HEK293 (cell line): Measurements from ENCODE around the gene SETD7.

Source experiments
- CTCF ChIA-PET: fragments of 350-600 bp; formaldehyde crosslinking; extraction: SDS; loops from one replicate; lab custom pipeline; 2021; ENCODE audit warnings: antibody characterized with exemption; lab: Yijun Ruan, JAX
- POLR2A ChIA-PET: fragments of 300-600 bp; formaldehyde crosslinking; extraction: SDS; loops from one replicate; lab custom pipeline; 2020; ENCODE audit warnings: antibody characterized with exemption, inconsistent platforms; lab: Yijun Ruan, JAX
- H3K27ac ChIP-seq: fragments of 200-500 bp; sonication (Bioruptor generic); 2 replicates; pipeline ENCODE4 v1.5.1; 2014; ENCODE audit warnings: low read depth, low read length, control low read depth, inconsistent platforms; ENCODE audit errors: extremely low read depth
- H3K36me3 ChIP-seq, 2 experiments: fragments of 200-500 bp in 1 of 2; sonication (Bioruptor generic) in 1 of 2; 1 replicate in 1 of 2; 2 replicates in 1 of 2; pipeline ENCODE4 v1.5.1; 2014 to 2017; ENCODE audit warnings: inconsistent platforms in 2 of 2, low read length in 2 of 2; ENCODE audit not compliant: control insufficient read depth in 2 of 2, insufficient read depth in 1 of 2
- H3K4me1 ChIP-seq: fragments of 200-500 bp; sonication (Bioruptor generic); 2 replicates; pipeline ENCODE4 v1.5.1; 2014; ENCODE audit warnings: mild to moderate bottlenecking, low read length, inconsistent platforms; ENCODE audit not compliant: control insufficient read depth, insufficient read depth
- H3K4me3 ChIP-seq: 2 replicates; pipeline ENCODE4 v1.5.1; 2011; ENCODE audit warnings: low read depth, mild to moderate bottlenecking, control low read depth, low read length, moderate library complexity
- H3K9me3 ChIP-seq: fragments of 200-500 bp; sonication (Bioruptor generic); 2 replicates; pipeline ENCODE4 v1.5.1; 2014; ENCODE audit warnings: low read depth, low read length, inconsistent platforms; ENCODE audit not compliant: control insufficient read depth, insufficient read depth
- GLIS1 ChIP-seq: fragments of 450-650 bp; formaldehyde crosslinking; IDR thresholded peaks from 2 replicates; pipeline ENCODE4 v1.5.1; 2016; ENCODE audit warnings: missing biosample characterization, missing genetic modification characterization
- GLIS2 ChIP-seq: fragments of 450-650 bp; formaldehyde crosslinking; IDR thresholded peaks from 2 replicates; pipeline ENCODE4 v1.5.1; 2016; ENCODE audit warnings: missing biosample characterization, missing genetic modification characterization
- HOXA7 ChIP-seq: sonication (generic); formaldehyde crosslinking; IDR thresholded peaks from 2 replicates; pipeline ENCODE4 v1.8.1; 2022; ENCODE audit warnings: missing genetic modification reagents, borderline replicate concordance
- PRDM6 ChIP-seq: fragments of 450-650 bp; formaldehyde crosslinking; IDR thresholded peaks from 2 replicates; pipeline ENCODE4 v1.5.1; 2017; ENCODE audit warnings: missing biosample characterization, missing genetic modification characterization
- SCRT2 ChIP-seq: fragments of 450-650 bp; formaldehyde crosslinking; IDR thresholded peaks from 2 replicates; pipeline ENCODE4 v1.5.1; 2016; ENCODE audit warnings: missing biosample characterization, missing genetic modification characterization
- SP7 ChIP-seq: fragments of 450-650 bp; formaldehyde crosslinking; IDR thresholded peaks from 2 replicates; pipeline ENCODE4 v1.5.1; 2016; ENCODE audit warnings: missing biosample characterization, missing genetic modification characterization
- YY1 ChIP-seq: fragments of 450-650 bp; formaldehyde crosslinking; IDR thresholded peaks from 2 replicates; pipeline ENCODE4 v1.5.1; 2018; ENCODE audit warnings: missing biosample characterization, missing genetic modification characterization
- ZBTB7A ChIP-seq: fragments of 450-650 bp; formaldehyde crosslinking; IDR thresholded peaks from 2 replicates; pipeline ENCODE4 v1.5.1; 2016; ENCODE audit warnings: low read depth, missing biosample characterization, missing genetic modification characterization
- ZBTB8A ChIP-seq: fragments of 450-650 bp; formaldehyde crosslinking; IDR thresholded peaks from 2 replicates; pipeline ENCODE4 v1.5.1; 2016; ENCODE audit warnings: missing biosample characterization, missing genetic modification characterization
- ZIC2 ChIP-seq: fragments of 450-650 bp; formaldehyde crosslinking; IDR thresholded peaks from 2 replicates; pipeline ENCODE4 v1.5.1; 2016; ENCODE audit warnings: missing biosample characterization, missing genetic modification characterization
- ZNF10 ChIP-seq: fragments of 450-650 bp; formaldehyde crosslinking; IDR thresholded peaks from 2 replicates; pipeline ENCODE4 v1.5.1; 2017; ENCODE audit warnings: missing biosample characterization, missing genetic modification characterization
- ZNF169 ChIP-seq: fragments of 450-650 bp; formaldehyde crosslinking; IDR thresholded peaks from 2 replicates; pipeline ENCODE4 v1.5.1; 2016; ENCODE audit warnings: missing biosample characterization, missing genetic modification characterization
- ZNF26 ChIP-seq: fragments of 450-650 bp; formaldehyde crosslinking; IDR thresholded peaks from 2 replicates; pipeline ENCODE4 v1.5.1; 2016; ENCODE audit warnings: missing biosample characterization, missing genetic modification characterization
- ZNF513 ChIP-seq: fragments of 450-650 bp; IDR thresholded peaks from 2 replicates; pipeline ENCODE4 v1.5.1; 2018; ENCODE audit warnings: missing biosample characterization, missing genetic modification characterization
- ZNF518A ChIP-seq: fragments of 450-650 bp; formaldehyde crosslinking; conservative IDR thresholded peaks from 2 replicates; pipeline ENCODE4 v1.5.1; 2016; ENCODE audit warnings: low read depth, missing biosample characterization, missing genetic modification characterization
- ZNF654 ChIP-seq: fragments of 450-650 bp; formaldehyde crosslinking; IDR thresholded peaks from 2 replicates; pipeline ENCODE4 v1.5.1; 2016; ENCODE audit warnings: low read depth, missing biosample characterization, missing genetic modification characterization
- ZNF658 ChIP-seq: fragments of 450-650 bp; formaldehyde crosslinking; IDR thresholded peaks from 2 replicates; pipeline ENCODE4; 2016; ENCODE audit warnings: missing biosample characterization, missing genetic modification characterization
- ZNF660 ChIP-seq: fragments of 450-650 bp; IDR thresholded peaks from 2 replicates; pipeline ENCODE4 v1.5.1; 2018; ENCODE audit warnings: missing biosample characterization, mild to moderate bottlenecking, missing genetic modification characterization
- ZNF664 ChIP-seq: fragments of 450-650 bp; formaldehyde crosslinking; IDR thresholded peaks from 2 replicates; pipeline ENCODE4 v1.5.1; 2016; ENCODE audit warnings: missing biosample characterization, missing genetic modification characterization
- ZNF777 ChIP-seq: fragments of 450-650 bp; formaldehyde crosslinking; IDR thresholded peaks from 2 replicates; pipeline ENCODE4 v1.5.1; 2017; ENCODE audit warnings: missing biosample characterization, missing genetic modification characterization, borderline replicate concordance
- ZNF785 ChIP-seq: fragments of 450-650 bp; formaldehyde crosslinking; IDR thresholded peaks from 2 replicates; pipeline ENCODE4 v1.5.1; 2016; ENCODE audit warnings: missing biosample characterization, missing genetic modification characterization
- ZSCAN4 ChIP-seq: fragments of 450-650 bp; formaldehyde crosslinking; IDR thresholded peaks from 2 replicates; pipeline ENCODE4 v1.5.1; 2017; ENCODE audit warnings: missing biosample characterization, missing genetic modification characterization

SETD7 gene

GRCh38 chr4:139605516-139605915 is 49.5 kb upstream of the SETD7 start (continued):
- no peak for TF ChIP-seq ZNF518A (tag by site-specific recombination)
- TF ChIP-seq ZBTB8A (tag by site-specific recombination) = no peak
- TF ChIP-seq ZNF658 (tag by site-specific recombination) = no peak
- TF ChIP-seq ZBTB7A (tag by site-specific recombination) = no peak
- TF ChIP-seq HOXA7 (CRISPR knock-in tag) = no peak
- no peak for TF ChIP-seq ZNF26 (tag by site-specific recombination)
- no peak for TF ChIP-seq SP7 (tag by site-specific recombination)
- TF ChIP-seq GLIS2 (tag by site-specific recombination) = no peak
- TF ChIP-seq YY1 = no peak
- no peak for TF ChIP-seq ZNF513 (tag by site-specific recombination)

- POLR2A ChIA-PET = no interaction called here
- CTCF ChIA-PET = interaction anchor here (0.5 to 3.2 kb wide), 25 partner anchors 9 to 771 kb away, joined by 3 to 29 read pairs (median 5); no protein-coding TSS in a partner anchor
- no peak overlapping the region for H3K27ac ChIP-seq
These were observed 47.8 kb upstream of the SETD7 start for GRCh38 chr4:139603576-139604410.

More at GRCh38 chr4:139603576-139604410, 47.8 kb upstream of the SETD7 start:
- TF ChIP-seq ZSCAN4 (tag by site-specific recombination) = no peak
- TF ChIP-seq ZNF664 (tag by site-specific recombination) = peak; percentile 91
- TF ChIP-seq ZNF10 (tag by site-specific recombination) = 0 out of 2 replicates have a peak, but pooled peaks have one; percentile 19
- peak; percentile 68 for TF ChIP-seq ZNF654 (tag by site-specific recombination)
- TF ChIP-seq ZNF660 (tag by site-specific recombination) = 0 out of 2 replicates have a peak, but pooled peaks have one; percentile 23
- TF ChIP-seq ZNF169 (tag by site-specific recombination) = no peak
- peak; percentile 12; the same call in 1 of the 2 replicates for TF ChIP-seq PRDM6 (tag by site-specific recombination)
- no peak for TF ChIP-seq ZNF785 (tag by site-specific recombination)
- TF ChIP-seq ZNF777 (tag by site-specific recombination) = no peak
- TF ChIP-seq SCRT2 = peak; percentile 94
- TF ChIP-seq GLIS1 (tag by site-specific recombination) = peak; percentile 78
- peak; percentile 57 for TF ChIP-seq ZIC2 (tag by site-specific recombination)
- TF ChIP-seq, all 188 proteins: peak for 8
- no peaks in the 10 kb centered on the region for H3K9me3 ChIP-seq
- H3K36me3 ChIP-seq = no peaks in the 10 kb centered on the region
- H3K4me1 ChIP-seq = no peaks in the 10 kb centered on the region
- H3K4me3 ChIP-seq = no peak overlapping the region
